Thoracic aorta (tissue), 2 donors: ENCODE data around the gene ATP6V0D1. TPM values are rescaled to one million over a fixed set of nuclear protein-coding genes. Genes with fewer than 3 reads are reported as not detected.
A peak's percentile ranks its signal among the peaks of the same experiment; 100 is the strongest.

Experiments used
- ATAC-seq: fragments of 150-250 bp; one replicate; pipeline ENCODE4 v1.8.0; 2017; ENCODE audit warnings: low read depth; ENCODE audit not compliant: insufficient number of reproducible peaks, low FRiP score
- DNase-seq: peaks from one replicate; pipeline ENCODE4 v3.0.0-alpha.2; 2020; ENCODE audit warnings: low spot score
- H3K27ac ChIP-seq, 2 donors: fragments of 200-600 bp; sonication (generic); 1 replicate in 1 of 2; 2 replicates in 1 of 2; pipeline ENCODE4 v1.5.1; 2016; ENCODE audit warnings: mild to moderate bottlenecking in 2 of 2, moderate library complexity in 2 of 2
- H3K27me3 ChIP-seq: fragments of 200-600 bp; sonication (generic); replicated peaks from 2 replicates; pipeline ENCODE4 v1.6.0; 2016; ENCODE audit warnings: mild to moderate bottlenecking; ENCODE audit not compliant: insufficient read depth
- H3K36me3 ChIP-seq: fragments of 200-600 bp; sonication (generic); one replicate; pipeline ENCODE4 v1.5.1; 2016
- H3K4me1 ChIP-seq, 2 donors: fragments of 200-600 bp; sonication (generic); 1 replicate in 1 of 2; 2 replicates in 1 of 2; pipeline versions ENCODE4 v1.5.1 to v1.6.0; 2016; ENCODE audit warnings: low read depth in 2 of 2, mild to moderate bottlenecking in 1 of 2; ENCODE audit not compliant: control insufficient read depth in 1 of 2
- H3K4me3 ChIP-seq: fragments of 200-600 bp; sonication (generic); 2 replicates; pipeline ENCODE4 v1.5.1; 2016; ENCODE audit warnings: mild to moderate bottlenecking
- H3K9me3 ChIP-seq: fragments of 200-600 bp; sonication (generic); 2 replicates; pipeline ENCODE4 v1.5.1; 2016
- total RNA-seq, 2 donors: library from RNA; depleted of rRNA; stranded (reverse); fragments of >200 nt; gene quantifications; one replicate each; pipeline versions ENCODE4 v1.1.0 to v1.2.3, GENCODE V29; 2016
- TF ChIP-seq, protein P1 (sequence below): fragments of 200-600 bp; sonication (generic); IDR thresholded peaks from one replicate; pipeline ENCODE4 v1.5.1; 2019; ENCODE audit warnings: antibody characterized with exemption

The ATP6V0D1 gene
- total RNA-seq, 2 donors from 2014 or later = 68.6 to 72.7 TPM

GRCh38 chr16:67447508-67448076 is 33.4 kb downstream of the ATP6V0D1 start:
- peaks cover 18% of the 10 kb centered on the region for H3K36me3 ChIP-seq
- H3K27ac ChIP-seq = no peak overlapping the region
- no peak for ATAC-seq
- H3K9me3 ChIP-seq = no peaks in the 10 kb centered on the region
- no peak overlapping the region for H3K4me3 ChIP-seq
- peaks cover 0 to 54% of the 10 kb centered on the region in 2 donors for H3K4me1 ChIP-seq
- no peaks in the 10 kb centered on the region for H3K27me3 ChIP-seq
- DNase-seq = no peak
- TF ChIP-seq, protein P1, sequence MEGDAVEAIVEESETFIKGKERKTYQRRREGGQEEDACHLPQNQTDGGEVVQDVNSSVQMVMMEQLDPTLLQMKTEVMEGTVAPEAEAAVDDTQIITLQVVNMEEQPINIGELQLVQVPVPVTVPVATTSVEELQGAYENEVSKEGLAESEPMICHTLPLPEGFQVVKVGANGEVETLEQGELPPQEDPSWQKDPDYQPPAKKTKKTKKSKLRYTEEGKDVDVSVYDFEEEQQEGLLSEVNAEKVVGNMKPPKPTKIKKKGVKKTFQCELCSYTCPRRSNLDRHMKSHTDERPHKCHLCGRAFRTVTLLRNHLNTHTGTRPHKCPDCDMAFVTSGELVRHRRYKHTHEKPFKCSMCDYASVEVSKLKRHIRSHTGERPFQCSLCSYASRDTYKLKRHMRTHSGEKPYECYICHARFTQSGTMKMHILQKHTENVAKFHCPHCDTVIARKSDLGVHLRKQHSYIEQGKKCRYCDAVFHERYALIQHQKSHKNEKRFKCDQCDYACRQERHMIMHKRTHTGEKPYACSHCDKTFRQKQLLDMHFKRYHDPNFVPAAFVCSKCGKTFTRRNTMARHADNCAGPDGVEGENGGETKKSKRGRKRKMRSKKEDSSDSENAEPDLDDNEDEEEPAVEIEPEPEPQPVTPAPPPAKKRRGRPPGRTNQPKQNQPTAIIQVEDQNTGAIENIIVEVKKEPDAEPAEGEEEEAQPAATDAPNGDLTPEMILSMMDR = no peak

DNA sequence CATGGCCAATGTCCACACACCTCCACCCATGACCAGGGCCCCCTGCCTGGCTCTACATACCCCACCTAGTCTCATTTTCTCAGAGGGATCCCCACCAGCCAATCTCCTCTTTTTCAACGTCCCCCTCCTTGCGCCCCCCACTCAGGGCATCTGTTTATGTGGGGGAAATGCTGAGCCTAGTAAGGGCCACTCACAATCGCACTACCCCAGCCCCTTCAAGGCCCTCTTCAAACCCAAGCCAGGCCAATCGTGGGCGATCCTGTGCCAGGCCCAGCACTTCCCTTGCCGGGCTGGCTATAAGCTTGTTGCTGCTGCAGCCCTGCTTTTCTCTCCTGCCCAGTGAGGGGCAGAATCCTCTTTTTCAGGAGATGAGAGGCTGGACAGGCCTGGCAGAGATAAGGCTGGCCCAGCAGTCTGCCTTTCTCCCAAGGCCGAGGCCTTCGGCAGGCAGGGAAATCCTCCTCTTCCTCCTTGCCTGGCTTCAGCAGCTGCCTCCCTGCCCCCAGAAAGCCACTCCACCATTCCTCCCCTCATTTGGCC is 33.9 kb downstream of the ATP6V0D1 start:
- Histone ChIP-seq H3K36me3 (peaks cover 16% of the 10 kb centered on the region), H3K27ac (no peak overlapping the region), H3K27me3 (no peaks in the 10 kb centered on the region), H3K9me3 (no peaks in the 10 kb centered on the region), H3K4me1 (peaks cover 0 to 58% of the 10 kb centered on the region in 2 donors), H3K4me3 (no peak overlapping the region)
- no peak for DNase-seq
- ATAC-seq = no peak
- TF ChIP-seq, protein P1 = no peak

DNA sequence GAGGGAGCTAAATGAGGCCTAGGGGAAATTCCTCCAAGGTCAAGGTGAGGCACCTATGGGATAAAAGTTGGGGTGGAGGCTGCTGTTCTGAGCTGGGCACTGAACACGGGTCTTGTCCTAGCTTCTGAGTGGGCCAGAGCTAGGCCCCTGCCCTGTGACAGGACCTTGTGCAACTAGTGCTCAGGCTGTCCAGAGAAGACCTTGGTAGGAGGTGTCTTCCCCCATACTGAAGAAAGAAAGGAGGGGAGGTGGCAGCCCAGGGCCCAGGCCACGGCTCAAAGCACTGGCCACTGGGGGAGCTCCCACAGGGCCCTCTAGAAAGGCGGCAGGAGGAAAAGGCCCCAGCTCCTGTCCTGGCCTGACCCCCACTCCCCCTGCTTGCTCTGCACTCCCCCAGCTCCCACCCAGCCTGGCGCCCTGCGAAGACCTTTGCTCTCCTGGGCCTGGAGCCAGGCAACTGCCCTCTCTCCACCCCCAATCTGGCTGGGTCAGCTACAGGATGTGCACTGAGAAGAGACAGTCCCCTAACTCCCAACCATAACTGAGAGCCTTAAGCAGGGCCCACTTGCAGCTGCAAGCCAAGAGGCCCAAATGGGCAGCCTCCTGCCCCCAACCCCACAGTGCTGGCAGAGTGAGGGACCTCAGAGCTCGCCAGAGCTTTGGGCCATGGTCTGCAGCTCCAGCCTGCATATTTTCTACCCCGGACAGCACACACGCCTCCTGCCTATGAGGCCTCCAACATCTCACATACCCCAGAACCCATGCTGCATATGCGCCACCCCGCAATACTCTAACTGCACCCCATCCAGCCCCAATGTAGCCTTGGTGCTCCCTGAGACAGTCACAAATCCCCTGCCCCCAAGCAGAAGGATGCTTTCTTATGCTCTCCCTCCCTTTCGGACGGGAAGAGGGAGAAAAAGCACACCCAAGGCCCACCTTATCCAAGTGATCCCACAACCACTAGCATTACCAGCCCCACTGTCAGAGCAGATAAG is 34.7 kb downstream of the ATP6V0D1 start:
- Histone ChIP-seq H3K4me3 (no peak overlapping the region), H3K27ac (no peak overlapping the region), H3K27me3 (no peaks in the 10 kb centered on the region), H3K36me3 (peaks cover 10% of the 10 kb centered on the region), H3K9me3 (no peaks in the 10 kb centered on the region), H3K4me1 (peaks cover 0 to 58% of the 10 kb centered on the region in 2 donors)
- peak; percentile 19 for ATAC-seq
- DNase-seq = no peak
- TF ChIP-seq, protein P1 = no peak

GRCh38 chr16:67445441-67445912 is 35.5 kb downstream of the ATP6V0D1 start:
- no peak for DNase-seq
- ATAC-seq = no peak
- TF ChIP-seq, protein P1 = no peak
- no peak overlapping the region for H3K27ac ChIP-seq
- peaks cover 14% of the 10 kb centered on the region for H3K36me3 ChIP-seq
- peaks cover 0 to 51% of the 10 kb centered on the region in 2 donors for H3K4me1 ChIP-seq
- H3K9me3 ChIP-seq = no peaks in the 10 kb centered on the region
- H3K27me3 ChIP-seq = no peaks in the 10 kb centered on the region
- no peak overlapping the region for H3K4me3 ChIP-seq

DNA sequence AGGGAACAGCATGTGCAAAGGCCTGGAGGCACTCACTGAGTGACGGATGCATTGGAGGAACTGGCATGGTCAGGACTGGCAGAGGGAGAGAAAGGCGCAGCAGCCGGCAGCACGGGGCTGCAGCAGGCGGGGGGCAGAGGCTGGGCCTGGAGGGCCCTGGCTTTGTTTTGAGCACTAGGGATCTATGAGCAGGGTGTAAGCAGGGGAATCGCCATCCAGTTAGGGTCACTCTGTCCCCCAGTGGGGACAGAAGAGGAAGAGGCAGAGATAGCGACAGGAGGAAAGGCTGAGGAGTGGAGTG is 35.9 kb downstream of the ATP6V0D1 start:
- TF ChIP-seq, protein P1 = no peak
- ATAC-seq = no peak
- Histone ChIP-seq H3K27me3 (no peaks in the 10 kb centered on the region), H3K36me3 (peaks cover 18% of the 10 kb centered on the region), H3K4me1 (peaks cover 0 to 47% of the 10 kb centered on the region in 2 donors), H3K4me3 (no peak overlapping the region), H3K27ac (no peak overlapping the region), H3K9me3 (no peaks in the 10 kb centered on the region)
- DNase-seq = no peak
